ENCODE measurements around the gene ACBD6. TPM values are rescaled to one million over a fixed set of nuclear protein-coding genes. Genes with fewer than 3 reads are reported as not detected.

Gene ACBD6
- total RNA-seq, 1 experiment from 2014 or later, result 48.5 TPM

DNA sequence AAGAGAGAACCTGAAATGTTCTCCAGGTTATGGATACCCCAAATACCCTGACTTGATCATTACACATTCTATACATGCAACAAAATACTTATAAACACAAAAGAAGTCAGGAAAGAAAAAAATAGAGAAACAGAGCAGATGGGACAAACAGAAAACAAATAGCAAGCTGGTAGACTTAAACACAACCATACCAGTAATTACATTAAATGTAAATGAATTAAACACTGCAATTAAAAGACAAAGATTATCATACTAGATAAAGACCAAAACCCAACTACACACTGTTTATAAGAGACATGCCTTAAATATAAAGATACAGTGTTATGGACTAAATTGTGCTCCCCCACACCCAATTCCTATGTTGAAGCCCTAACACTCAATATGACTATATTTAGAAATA lies 117.2 kb downstream of the ACBD6 start:
- H3K27ac ChIP-seq (ENCODE audit: low read length), result no peak overlapping the region
- peaks cover 34% of the 10 kb centered on the region; the same call in 1 of the 2 replicates for H3K9me3 ChIP-seq (ENCODE audit: control insufficient read depth, insufficient read depth, low read depth, low read length)
- in situ Hi-C loops (cut with HindIII; ENCODE audit: low pct_unique_long_range_greater_than_20kb, low sequenced_read_pairs) (no loop called here), intact Hi-C loops (cut with micrococcal nuclease; ENCODE audit: unreplicated experiment) (no loop called here)
- no peak for ATAC-seq
- no peak for DNase-seq (ENCODE audit: low read depth, low spot score)
- no peaks in the 10 kb centered on the region for H3K27me3 ChIP-seq (ENCODE audit: control insufficient read depth, insufficient read depth, low read length)
- no TSS peak for BruUV-seq (replicated peaks)
- H3K4me3 ChIP-seq (ENCODE audit: low read depth in 2 of 2, low read length in 2 of 2), result no peak overlapping the region
- ChIA-PET CTCF (no interaction called here), POLR2A (no interaction called here)
- no peaks in the 10 kb centered on the region for H3K4me1 ChIP-seq (ENCODE audit: control insufficient read depth, insufficient read depth, low read length)
- no peaks in the 10 kb centered on the region for H3K36me3 ChIP-seq (ENCODE audit: control insufficient read depth, insufficient read depth, low read length)
- TF ChIP-seq, protein P1, sequence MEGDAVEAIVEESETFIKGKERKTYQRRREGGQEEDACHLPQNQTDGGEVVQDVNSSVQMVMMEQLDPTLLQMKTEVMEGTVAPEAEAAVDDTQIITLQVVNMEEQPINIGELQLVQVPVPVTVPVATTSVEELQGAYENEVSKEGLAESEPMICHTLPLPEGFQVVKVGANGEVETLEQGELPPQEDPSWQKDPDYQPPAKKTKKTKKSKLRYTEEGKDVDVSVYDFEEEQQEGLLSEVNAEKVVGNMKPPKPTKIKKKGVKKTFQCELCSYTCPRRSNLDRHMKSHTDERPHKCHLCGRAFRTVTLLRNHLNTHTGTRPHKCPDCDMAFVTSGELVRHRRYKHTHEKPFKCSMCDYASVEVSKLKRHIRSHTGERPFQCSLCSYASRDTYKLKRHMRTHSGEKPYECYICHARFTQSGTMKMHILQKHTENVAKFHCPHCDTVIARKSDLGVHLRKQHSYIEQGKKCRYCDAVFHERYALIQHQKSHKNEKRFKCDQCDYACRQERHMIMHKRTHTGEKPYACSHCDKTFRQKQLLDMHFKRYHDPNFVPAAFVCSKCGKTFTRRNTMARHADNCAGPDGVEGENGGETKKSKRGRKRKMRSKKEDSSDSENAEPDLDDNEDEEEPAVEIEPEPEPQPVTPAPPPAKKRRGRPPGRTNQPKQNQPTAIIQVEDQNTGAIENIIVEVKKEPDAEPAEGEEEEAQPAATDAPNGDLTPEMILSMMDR (IDR thresholded peaks at IDR 0.05), result no peak
- no peak for TF ChIP-seq TCF7L2 (IDR thresholded peaks at IDR 0.05; ENCODE audit: low read depth, low read length)
- no peak for TF ChIP-seq POLR2AphosphoS5 (IDR thresholded peaks at IDR 0.05; ENCODE audit: low read depth, low read length)
- no peak for TF ChIP-seq SIN3A (IDR thresholded peaks at IDR 0.05; ENCODE audit: borderline replicate concordance, insufficient read depth, low read depth, low read length)
- TF ChIP-seq, protein P2, sequence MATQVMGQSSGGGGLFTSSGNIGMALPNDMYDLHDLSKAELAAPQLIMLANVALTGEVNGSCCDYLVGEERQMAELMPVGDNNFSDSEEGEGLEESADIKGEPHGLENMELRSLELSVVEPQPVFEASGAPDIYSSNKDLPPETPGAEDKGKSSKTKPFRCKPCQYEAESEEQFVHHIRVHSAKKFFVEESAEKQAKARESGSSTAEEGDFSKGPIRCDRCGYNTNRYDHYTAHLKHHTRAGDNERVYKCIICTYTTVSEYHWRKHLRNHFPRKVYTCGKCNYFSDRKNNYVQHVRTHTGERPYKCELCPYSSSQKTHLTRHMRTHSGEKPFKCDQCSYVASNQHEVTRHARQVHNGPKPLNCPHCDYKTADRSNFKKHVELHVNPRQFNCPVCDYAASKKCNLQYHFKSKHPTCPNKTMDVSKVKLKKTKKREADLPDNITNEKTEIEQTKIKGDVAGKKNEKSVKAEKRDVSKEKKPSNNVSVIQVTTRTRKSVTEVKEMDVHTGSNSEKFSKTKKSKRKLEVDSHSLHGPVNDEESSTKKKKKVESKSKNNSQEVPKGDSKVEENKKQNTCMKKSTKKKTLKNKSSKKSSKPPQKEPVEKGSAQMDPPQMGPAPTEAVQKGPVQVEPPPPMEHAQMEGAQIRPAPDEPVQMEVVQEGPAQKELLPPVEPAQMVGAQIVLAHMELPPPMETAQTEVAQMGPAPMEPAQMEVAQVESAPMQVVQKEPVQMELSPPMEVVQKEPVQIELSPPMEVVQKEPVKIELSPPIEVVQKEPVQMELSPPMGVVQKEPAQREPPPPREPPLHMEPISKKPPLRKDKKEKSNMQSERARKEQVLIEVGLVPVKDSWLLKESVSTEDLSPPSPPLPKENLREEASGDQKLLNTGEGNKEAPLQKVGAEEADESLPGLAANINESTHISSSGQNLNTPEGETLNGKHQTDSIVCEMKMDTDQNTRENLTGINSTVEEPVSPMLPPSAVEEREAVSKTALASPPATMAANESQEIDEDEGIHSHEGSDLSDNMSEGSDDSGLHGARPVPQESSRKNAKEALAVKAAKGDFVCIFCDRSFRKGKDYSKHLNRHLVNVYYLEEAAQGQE (IDR thresholded peaks at IDR 0.05; ENCODE audit: insufficient read depth in 1 of 2, low read depth in 2 of 2, low read length in 1 of 2), result no peak

DNA sequence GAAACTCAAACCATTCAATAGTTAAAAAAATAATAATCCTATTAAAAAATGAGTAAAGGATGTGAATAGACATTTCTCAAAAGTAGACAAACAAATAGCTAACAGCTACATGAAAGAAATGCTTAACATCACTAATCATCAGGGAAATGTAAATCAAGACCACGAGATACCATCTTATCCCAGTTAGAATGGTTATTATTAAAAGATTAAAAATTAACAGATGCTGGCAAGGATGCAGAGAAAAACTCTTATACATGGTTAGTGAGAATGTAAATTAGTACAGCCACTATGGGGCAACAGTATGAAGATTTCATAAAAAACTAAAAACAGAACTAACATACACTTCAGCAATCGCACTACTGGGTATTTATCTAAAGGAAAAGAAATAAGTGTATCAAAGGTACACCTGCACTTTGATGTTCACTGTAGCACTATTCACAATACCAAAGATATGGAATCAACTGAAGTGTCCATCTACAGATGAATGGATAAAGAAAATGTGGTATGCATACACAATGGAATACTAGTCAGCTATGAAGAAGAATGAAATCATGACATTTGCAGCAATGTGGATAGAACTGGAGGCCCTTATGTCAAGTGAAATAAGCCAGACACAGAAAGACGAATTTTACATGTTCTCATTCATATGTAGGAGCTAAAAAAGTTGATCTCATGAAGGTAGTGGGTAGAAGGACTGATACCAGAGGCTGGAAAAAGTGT lies 117.9 kb downstream of the ACBD6 start:
- peaks cover 41% of the 10 kb centered on the region; the same call in 1 of the 2 replicates for H3K9me3 ChIP-seq (ENCODE audit: control insufficient read depth, insufficient read depth, low read depth, low read length)
- ChIA-PET POLR2A (no interaction called here), CTCF (no interaction called here)
- in situ Hi-C loops (cut with HindIII; ENCODE audit: low pct_unique_long_range_greater_than_20kb, low sequenced_read_pairs) (no loop called here), intact Hi-C loops (cut with micrococcal nuclease; ENCODE audit: unreplicated experiment) (no loop called here)
- no peaks in the 10 kb centered on the region for H3K4me1 ChIP-seq (ENCODE audit: control insufficient read depth, insufficient read depth, low read length)
- BruUV-seq (replicated peaks), result no TSS peak
- H3K27me3 ChIP-seq (ENCODE audit: control insufficient read depth, insufficient read depth, low read length), result no peaks in the 10 kb centered on the region
- DNase-seq (ENCODE audit: low read depth, low spot score), result no peak
- H3K36me3 ChIP-seq (ENCODE audit: control insufficient read depth, insufficient read depth, low read length), result no peaks in the 10 kb centered on the region
- no peak overlapping the region for H3K27ac ChIP-seq (ENCODE audit: low read length)
- no peak overlapping the region for H3K4me3 ChIP-seq (ENCODE audit: low read depth in 2 of 2, low read length in 2 of 2)
- TF ChIP-seq, protein P1 (IDR thresholded peaks at IDR 0.05), result no peak
- TF ChIP-seq SIN3A (IDR thresholded peaks at IDR 0.05; ENCODE audit: borderline replicate concordance, insufficient read depth, low read depth, low read length) (no peak), TCF7L2 (IDR thresholded peaks at IDR 0.05; ENCODE audit: low read depth, low read length) (no peak), POLR2AphosphoS5 (IDR thresholded peaks at IDR 0.05; ENCODE audit: low read depth, low read length) (no peak)
- TF ChIP-seq, protein P2 (IDR thresholded peaks at IDR 0.05; ENCODE audit: insufficient read depth in 1 of 2, low read depth in 2 of 2, low read length in 1 of 2), result no peak
- no peak for ATAC-seq

All from Panc1 (cell line).